ENCODE data around the gene AMN1. TPM values are rescaled to one million over a fixed set of nuclear protein-coding genes. Genes with fewer than 3 reads are reported as not detected.
A peak's percentile ranks its signal among the peaks of the same experiment; 100 is the strongest.

The AMN1 gene
- total and polyA plus RNA-seq, 2 of the 13 experiments (the other 11 are each of a cell fraction or from before 2014, with no cell fraction given), result 7.5 to 26.5 TPM

GRCh38 chr12:31728289-31728916, 418 bp downstream of the AMN1 start:
- H3K27me3 ChIP-seq (ENCODE audit: control insufficient read depth in 1 of 2, insufficient read depth in 2 of 2, low read length in 2 of 2), result no peaks in the 10 kb centered on the region; a peak in 1 of 5 replicates
- peaks cover 66% of the 10 kb centered on the region for H3K4me1 ChIP-seq (ENCODE audit: insufficient read depth, low read length)
- 0% methylated on average over 12 of the region's 22 CpGs for WGBS (ENCODE audit: low lambda C conversion rate)
- peak overlapping the region; percentile 75 for H3K4me2 ChIP-seq (ENCODE audit: low read depth, low read length)
- BruUV-seq (replicated peaks), result TSS peak; percentile 83
- H3K9ac ChIP-seq (ENCODE audit: insufficient read depth, low read depth, low read length), result peak overlapping the region; percentile 86
- ChIA-PET CTCF (ENCODE audit: low intra/inter-chr PET ratio, low total read pairs) (no interaction called here), POLR2A (interaction anchor here (1.4 to 2.3 kb wide), 6 partner anchors 9 to 231 kb away, joined by 4 to 21 read pairs (median 11); partner anchors contain the start of genes ETFBKMT and RESF1)
- DNase-seq (ENCODE audit: low spot score) (no peak), FAIRE-seq (peak; percentile 37), ATAC-seq (peak; percentile 69)
- peaks cover 4% of the 10 kb centered on the region for H3K79me2 ChIP-seq (ENCODE audit: insufficient read depth, low read length)
- in situ Hi-C loops (cut with HindIII; ENCODE audit: extremely low pct_ligation_motif_present, low pct_unique_long_range_greater_than_20kb), result no loop called here
- H3K9me3 ChIP-seq (ENCODE audit: low read length), result no peaks in the 10 kb centered on the region
- H3K36me3 ChIP-seq (replicated peaks in 1 of 2; ENCODE audit: control insufficient read depth in 1 of 2, insufficient read depth in 2 of 2, low read length in 2 of 2), result no peaks in the 10 kb centered on the region
- intact Hi-C loops (cut with micrococcal nuclease; ENCODE audit: unreplicated experiment), result loop anchor here (2.0 to 10.0 kb wide), 4 partner anchors 14 to 401 kb away; partner anchors contain the start of gene SINHCAF
- H3K4me3 ChIP-seq (replicated peaks in 1 of 3; ENCODE audit: insufficient read depth in 1 of 3, low read depth in 2 of 3, low read length in 3 of 3), result peak overlapping the region; percentile 80 to 88 (median 84)
- H3K27ac ChIP-seq (ENCODE audit: extremely low read length, insufficient read depth, low read length), result peak overlapping the region; percentile 93
- no peak overlapping the region for H2AFZ ChIP-seq (ENCODE audit: low read length)
- H4K20me1 ChIP-seq (ENCODE audit: insufficient read depth, low read length), result no peaks in the 10 kb centered on the region
- TF ChIP-seq PRDM10 (CRISPR knock-in tag; IDR thresholded peaks at IDR 0.05; ENCODE audit: low read depth) (0 out of 2 replicates have a peak, but pooled peaks have one; percentile 3), ZNF512 (CRISPR knock-in tag; IDR thresholded peaks at IDR 0.05) (no peak), ZNF772 (CRISPR knock-in tag; IDR thresholded peaks at IDR 0.05) (0 out of 2 replicates have a peak, but pooled peaks have one; percentile 11), SRY (CRISPR knock-in tag; IDR thresholded peaks at IDR 0.05) (0 out of 2 replicates have a peak, but pooled peaks have one; percentile 26), KLF11 (CRISPR knock-in tag; IDR thresholded peaks at IDR 0.05) (no peak), CREM (IDR thresholded peaks at IDR 0.05) (no peak), CREM (CRISPR knock-in tag; IDR thresholded peaks at IDR 0.05) (no peak), PCBP1 (IDR thresholded peaks at IDR 0.05; ENCODE audit: borderline replicate concordance, low read depth, low read length) (no peak), RXRA (CRISPR knock-in tag; IDR thresholded peaks at IDR 0.05) (no peak), RAD51 (IDR thresholded peaks at IDR 0.05; ENCODE audit: borderline replicate concordance) (peak; percentile 45; the same call in 1 of the 2 replicates), ISX (CRISPR knock-in tag; conservative IDR thresholded peaks at IDR 0.05) (no peak), RARA (CRISPR knock-in tag; IDR thresholded peaks at IDR 0.05) (no peak; the same call in 1 of the 2 replicates), FOXP4 (CRISPR knock-in tag; IDR thresholded peaks at IDR 0.05) (no peak), GFI1 (CRISPR knock-in tag; IDR thresholded peaks at IDR 0.05; ENCODE audit: borderline replicate concordance) (no peak), KDM3A (CRISPR knock-in tag; IDR thresholded peaks at IDR 0.05; ENCODE audit: low read depth) (0 out of 2 replicates have a peak, but pooled peaks have one; percentile 9), NR2C2 (CRISPR knock-in tag; IDR thresholded peaks at IDR 0.05; ENCODE audit: borderline replicate concordance) (no peak), HNRNPLL (IDR thresholded peaks at IDR 0.05; ENCODE audit: low read depth, low read length, poor library complexity, severe bottlenecking) (peak; percentile 65), ZC3H4 (CRISPR knock-in tag; IDR thresholded peaks at IDR 0.05; ENCODE audit: borderline replicate concordance) (no peak)

All from HepG2 (cell line).